AG09319 (cell line): ENCODE measurements around the gene LRRC66.

ENCODE experiments used
- DNase-seq: peaks from one replicate; pipeline ENCODE4 v3.0.0-alpha.2; 2010; ENCODE audit warnings: low read depth; ENCODE audit errors: extremely low read depth
- CTCF ChIP-seq: IDR thresholded peaks from 2 replicates; pipeline ENCODE4 v1.5.1; 2011; ENCODE audit warnings: low read depth, mild to moderate bottlenecking, inconsistent platforms, low read length, moderate library complexity

LRRC66 gene

GRCh38 chr4:52019936-52020657 lies at the start of gene LRRC66:
TSS of gene LRRC66 (minus strand) at chr4:52020363. CDS start at chr4:52017613, 2,750 bp downstream.
- no peak for TF ChIP-seq CTCF

DNA sequence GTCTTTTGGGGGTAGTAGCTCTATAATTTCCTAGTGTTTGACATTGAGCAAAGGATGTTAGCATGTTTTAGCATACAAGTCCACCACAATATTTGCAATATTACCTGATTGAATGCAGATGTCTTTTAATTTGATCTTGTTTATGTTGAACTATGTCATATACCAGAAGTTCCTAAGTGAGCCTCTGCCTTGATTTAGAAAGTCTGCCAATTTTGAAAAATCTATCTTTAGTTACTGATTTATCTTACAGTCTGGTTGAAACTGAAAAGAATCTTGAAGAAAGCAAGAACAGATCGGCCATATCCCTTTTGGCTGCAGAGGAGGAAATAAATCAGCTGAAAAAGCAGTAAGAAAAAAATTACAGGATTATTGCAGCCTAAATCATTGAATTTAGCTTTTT lies 49.4 kb upstream of the LRRC66 start:
- DNase-seq = no peak

More at GRCh38 chr4:52019936-52020657, at the start of gene LRRC66:
- no peak for DNase-seq

GRCh38 chr4:52059372-52059771 lies 39.2 kb upstream of the LRRC66 start:
- peak; percentile 43 for DNase-seq
- TF ChIP-seq CTCF = no peak

More for the DNA sequence above, 49.4 kb upstream of the LRRC66 start:
- no peak for TF ChIP-seq CTCF

- DNase-seq = no peak
- TF ChIP-seq CTCF = no peak
Observed at GRCh38 chr4:52058275-52058674, 38.1 kb upstream of the LRRC66 start.

DNA sequence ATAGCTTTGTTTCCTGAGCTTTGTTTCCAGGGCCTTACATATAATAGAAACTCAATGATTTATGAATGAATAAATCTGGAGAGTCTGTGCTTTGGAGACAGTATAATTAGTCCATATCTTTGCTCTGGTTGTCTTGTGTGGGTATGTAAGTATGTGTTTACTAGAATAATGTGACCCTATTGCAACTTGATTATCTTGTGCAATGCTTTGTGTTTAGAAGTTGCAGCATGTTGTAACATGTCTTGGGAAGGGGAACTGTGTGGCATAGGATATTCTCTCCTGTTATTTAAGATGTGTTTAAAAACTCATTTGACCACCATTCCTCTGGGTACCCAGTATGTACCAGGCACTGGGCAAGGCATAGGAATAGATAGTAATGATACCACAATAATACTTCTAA lies 37.0 kb upstream of the LRRC66 start:
- no peak for DNase-seq
- no peak for TF ChIP-seq CTCF

DNA sequence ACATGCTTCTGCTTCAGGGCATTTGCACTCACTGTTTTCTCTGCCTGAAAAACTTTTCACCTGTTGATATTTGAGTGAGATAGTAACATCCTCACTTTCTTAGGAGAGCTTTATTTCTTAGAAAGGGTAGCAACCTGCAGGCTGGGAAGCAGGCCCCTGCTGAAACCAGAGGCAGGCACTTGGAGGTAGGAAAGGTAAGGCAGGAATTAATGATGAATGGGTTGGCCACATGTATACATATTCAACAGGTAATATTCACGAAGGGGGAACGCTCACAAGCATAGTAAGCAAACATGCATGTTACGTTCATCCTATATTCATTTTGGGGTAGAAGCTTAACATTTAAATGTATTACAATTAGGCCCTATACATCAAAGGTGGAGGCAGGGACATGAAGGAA lies 34.1 kb upstream of the LRRC66 start:
- DNase-seq = no peak
- no peak for TF ChIP-seq CTCF

- DNase-seq = no peak
- no peak for TF ChIP-seq CTCF
Observed at GRCh38 chr4:52052475-52052780, 32.3 kb upstream of the LRRC66 start.
